ENCODE results near the gene PDZD2.

Gene PDZD2

GRCh38 chr5:32157078-32157477 is 518.1 kb downstream of the PDZD2 start:
- TF ChIP-seq, protein P1, sequence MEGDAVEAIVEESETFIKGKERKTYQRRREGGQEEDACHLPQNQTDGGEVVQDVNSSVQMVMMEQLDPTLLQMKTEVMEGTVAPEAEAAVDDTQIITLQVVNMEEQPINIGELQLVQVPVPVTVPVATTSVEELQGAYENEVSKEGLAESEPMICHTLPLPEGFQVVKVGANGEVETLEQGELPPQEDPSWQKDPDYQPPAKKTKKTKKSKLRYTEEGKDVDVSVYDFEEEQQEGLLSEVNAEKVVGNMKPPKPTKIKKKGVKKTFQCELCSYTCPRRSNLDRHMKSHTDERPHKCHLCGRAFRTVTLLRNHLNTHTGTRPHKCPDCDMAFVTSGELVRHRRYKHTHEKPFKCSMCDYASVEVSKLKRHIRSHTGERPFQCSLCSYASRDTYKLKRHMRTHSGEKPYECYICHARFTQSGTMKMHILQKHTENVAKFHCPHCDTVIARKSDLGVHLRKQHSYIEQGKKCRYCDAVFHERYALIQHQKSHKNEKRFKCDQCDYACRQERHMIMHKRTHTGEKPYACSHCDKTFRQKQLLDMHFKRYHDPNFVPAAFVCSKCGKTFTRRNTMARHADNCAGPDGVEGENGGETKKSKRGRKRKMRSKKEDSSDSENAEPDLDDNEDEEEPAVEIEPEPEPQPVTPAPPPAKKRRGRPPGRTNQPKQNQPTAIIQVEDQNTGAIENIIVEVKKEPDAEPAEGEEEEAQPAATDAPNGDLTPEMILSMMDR (IDR thresholded peaks at IDR 0.05; ENCODE audit: insufficient read depth, low read depth, low read length, missing control alignments), result no peak
- no peak overlapping the region for H3K4me3 ChIP-seq (ENCODE audit: low read length)

DNA sequence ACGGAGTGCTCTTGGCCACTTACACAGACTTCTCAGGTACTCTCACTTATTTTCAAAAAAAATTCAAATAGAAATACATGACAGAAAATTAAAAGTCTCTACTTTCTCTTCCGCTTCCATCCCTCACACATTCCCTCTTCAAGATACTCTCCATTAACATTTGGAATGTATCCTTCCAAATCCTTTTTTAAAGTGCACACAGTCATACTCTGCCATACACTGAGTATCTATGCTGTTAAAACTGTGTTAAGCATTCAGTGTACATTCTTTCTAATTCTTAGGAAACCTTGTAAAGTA is 519.7 kb downstream of the PDZD2 start:
- TF ChIP-seq, protein P1 (IDR thresholded peaks at IDR 0.05; ENCODE audit: insufficient read depth, low read depth, low read length, missing control alignments), result no peak
- no peak for DNase-seq (ENCODE audit: low read depth)
- H3K4me3 ChIP-seq (ENCODE audit: low read length), result no peak overlapping the region

More at GRCh38 chr5:32157078-32157477, 518.1 kb downstream of the PDZD2 start:
- no peak for DNase-seq (ENCODE audit: low read depth)

GRCh38 chr5:32159328-32160072 is 520.6 kb downstream of the PDZD2 start:
- TF ChIP-seq, protein P1 (IDR thresholded peaks at IDR 0.05; ENCODE audit: insufficient read depth, low read depth, low read length, missing control alignments), result no peak
- H3K4me3 ChIP-seq (ENCODE audit: low read length), result no peak overlapping the region
- no peak for DNase-seq (ENCODE audit: low read depth)

GRCh38 chr5:32160228-32160627 is 521.3 kb downstream of the PDZD2 start:
- TF ChIP-seq, protein P1 (IDR thresholded peaks at IDR 0.05; ENCODE audit: insufficient read depth, low read depth, low read length, missing control alignments), result no peak
- no peak overlapping the region for H3K4me3 ChIP-seq (ENCODE audit: low read length)
- no peak for DNase-seq (ENCODE audit: low read depth)

Measured in epithelial cell of esophagus (primary cell).